OCI-LY7 (cell line): ENCODE data around the gene MED25.

Experiments
- EZH2phosphoT487 ChIP-seq: fragments of 200-600 bp; sonication (generic); IDR thresholded peaks from 2 replicates; pipeline ENCODE4 v1.6.1; 2018; ENCODE audit warnings: low read depth, borderline replicate concordance, mild to moderate bottlenecking, mixed run types, antibody characterized with exemption, low read length, moderate library complexity, mixed read lengths
- TF ChIP-seq, protein P1 (sequence below): fragments of 200-600 bp; sonication (generic); conservative IDR thresholded peaks from 2 replicates; pipeline ENCODE4 v1.5.1; 2014; ENCODE audit warnings: mild to moderate bottlenecking, antibody characterized with exemption, low read length, moderate library complexity, mixed read lengths

DNA sequence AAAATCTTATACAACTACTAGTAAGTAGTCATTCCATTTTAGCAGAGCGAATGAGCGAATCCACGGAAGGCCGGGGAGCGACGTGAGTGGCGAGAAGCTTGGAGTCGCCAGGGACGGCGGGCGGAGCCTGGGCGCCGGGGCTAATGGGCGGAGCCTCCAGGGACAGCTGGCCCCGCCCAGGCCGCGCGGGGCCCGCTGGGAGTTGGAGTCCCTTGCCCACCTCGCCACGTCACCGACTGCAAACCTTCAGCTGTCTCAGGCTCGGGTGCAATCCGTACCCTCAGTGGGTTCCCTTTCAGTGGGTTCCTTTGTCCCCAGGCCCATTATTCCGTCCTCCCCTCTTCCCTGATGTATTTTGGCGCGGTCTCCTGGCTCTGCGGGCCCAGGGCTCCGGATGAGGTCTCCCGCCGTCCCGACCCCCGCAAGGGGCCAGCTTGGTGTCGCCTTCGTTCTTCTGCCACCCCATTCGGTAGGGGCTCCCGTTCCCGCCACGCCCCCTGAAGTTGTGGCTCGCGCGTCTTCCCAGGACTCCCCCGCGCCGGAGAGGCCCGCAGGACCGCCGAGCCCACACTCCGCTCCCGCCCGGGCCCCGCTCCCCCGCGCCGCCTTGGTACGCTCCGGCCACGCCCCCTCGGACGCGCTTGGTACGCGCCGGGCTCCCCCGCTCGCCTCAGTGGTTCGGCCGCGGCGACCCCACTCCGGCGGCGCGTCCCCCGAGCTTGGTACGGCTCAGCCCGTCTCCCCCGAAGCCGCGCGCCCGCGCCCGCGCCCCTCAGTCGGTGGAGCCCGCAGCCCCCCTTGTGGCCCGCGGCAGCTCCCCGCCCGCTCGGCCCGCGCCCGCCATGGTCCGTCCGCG is 32.6 kb downstream of the MED25 start, which contains the start of gene PTOV1:
- TF ChIP-seq, protein P1, sequence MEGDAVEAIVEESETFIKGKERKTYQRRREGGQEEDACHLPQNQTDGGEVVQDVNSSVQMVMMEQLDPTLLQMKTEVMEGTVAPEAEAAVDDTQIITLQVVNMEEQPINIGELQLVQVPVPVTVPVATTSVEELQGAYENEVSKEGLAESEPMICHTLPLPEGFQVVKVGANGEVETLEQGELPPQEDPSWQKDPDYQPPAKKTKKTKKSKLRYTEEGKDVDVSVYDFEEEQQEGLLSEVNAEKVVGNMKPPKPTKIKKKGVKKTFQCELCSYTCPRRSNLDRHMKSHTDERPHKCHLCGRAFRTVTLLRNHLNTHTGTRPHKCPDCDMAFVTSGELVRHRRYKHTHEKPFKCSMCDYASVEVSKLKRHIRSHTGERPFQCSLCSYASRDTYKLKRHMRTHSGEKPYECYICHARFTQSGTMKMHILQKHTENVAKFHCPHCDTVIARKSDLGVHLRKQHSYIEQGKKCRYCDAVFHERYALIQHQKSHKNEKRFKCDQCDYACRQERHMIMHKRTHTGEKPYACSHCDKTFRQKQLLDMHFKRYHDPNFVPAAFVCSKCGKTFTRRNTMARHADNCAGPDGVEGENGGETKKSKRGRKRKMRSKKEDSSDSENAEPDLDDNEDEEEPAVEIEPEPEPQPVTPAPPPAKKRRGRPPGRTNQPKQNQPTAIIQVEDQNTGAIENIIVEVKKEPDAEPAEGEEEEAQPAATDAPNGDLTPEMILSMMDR, result no peak
- no peak for TF ChIP-seq EZH2phosphoT487
